ENCODE data around the gene GUCA2B.

The GUCA2B gene

GRCh38 chr1:42168391-42168670 lies 15.1 kb downstream of the GUCA2B start:
- no peak for DNase-seq (ENCODE audit: low spot score)

- DNase-seq (ENCODE audit: low spot score), result no peak
These were observed 15.6 kb downstream of the GUCA2B start for GRCh38 chr1:42168763-42169162.

- DNase-seq (ENCODE audit: low spot score), result no peak
These were observed 17.8 kb downstream of the GUCA2B start for GRCh38 chr1:42170779-42171621.

GRCh38 chr1:42171679-42172266 lies 18.6 kb downstream of the GUCA2B start:
- no peak for DNase-seq (ENCODE audit: low spot score)

GRCh38 chr1:42172381-42173133 lies 19.3 kb downstream of the GUCA2B start:
- no peak for DNase-seq (ENCODE audit: low spot score)

- peak; percentile 84 for DNase-seq (ENCODE audit: low spot score)
These were observed 20.1 kb downstream of the GUCA2B start for GRCh38 chr1:42173155-42173933.

GRCh38 chr1:42173961-42174735 lies 20.9 kb downstream of the GUCA2B start:
- no peak for DNase-seq (ENCODE audit: low spot score)

GRCh38 chr1:42175314-42176054 lies 22.3 kb downstream of the GUCA2B start:
- no peak for DNase-seq (ENCODE audit: low spot score)

- no peak for DNase-seq (ENCODE audit: low spot score)
These were observed 23.8 kb downstream of the GUCA2B start for GRCh38 chr1:42176902-42177519.

- DNase-seq (ENCODE audit: low spot score), result no peak
These were observed 24.4 kb downstream of the GUCA2B start for GRCh38 chr1:42177541-42177981.

GRCh38 chr1:42178249-42178648 lies 25.0 kb downstream of the GUCA2B start:
- no peak for DNase-seq (ENCODE audit: low spot score)

GRCh38 chr1:42179275-42179674 lies 26.1 kb downstream of the GUCA2B start:
- DNase-seq (ENCODE audit: low spot score), result no peak

- no peak for DNase-seq (ENCODE audit: low spot score)
These were observed 26.7 kb downstream of the GUCA2B start for GRCh38 chr1:42179900-42180329.

GRCh38 chr1:42181687-42182086 lies 28.5 kb downstream of the GUCA2B start:
- DNase-seq (ENCODE audit: low spot score), result no peak

GRCh38 chr1:42183210-42183956 lies 30.2 kb downstream of the GUCA2B start:
- no peak for DNase-seq (ENCODE audit: low spot score)

- no peak for DNase-seq (ENCODE audit: low spot score)
These were observed 30.7 kb downstream of the GUCA2B start for GRCh38 chr1:42183957-42184268.

- no peak for DNase-seq (ENCODE audit: low spot score)
These were observed 31.4 kb downstream of the GUCA2B start for GRCh38 chr1:42184616-42185015.

GRCh38 chr1:42186152-42186551 lies 32.9 kb downstream of the GUCA2B start:
- no peak for DNase-seq (ENCODE audit: low spot score)

- no peak for DNase-seq (ENCODE audit: low spot score)
These were observed 37.0 kb downstream of the GUCA2B start for GRCh38 chr1:42189931-42190853.
